HG03460 (cell line): ENCODE data around the gene INTS15.

Source experiments
- ATAC-seq: cut with Tn5 transposase; IDR thresholded peaks from one replicate; pipeline ENCODE4 v1.9.1; 2021; ENCODE audit not compliant: unreplicated experiment

INTS15 gene

DNA sequence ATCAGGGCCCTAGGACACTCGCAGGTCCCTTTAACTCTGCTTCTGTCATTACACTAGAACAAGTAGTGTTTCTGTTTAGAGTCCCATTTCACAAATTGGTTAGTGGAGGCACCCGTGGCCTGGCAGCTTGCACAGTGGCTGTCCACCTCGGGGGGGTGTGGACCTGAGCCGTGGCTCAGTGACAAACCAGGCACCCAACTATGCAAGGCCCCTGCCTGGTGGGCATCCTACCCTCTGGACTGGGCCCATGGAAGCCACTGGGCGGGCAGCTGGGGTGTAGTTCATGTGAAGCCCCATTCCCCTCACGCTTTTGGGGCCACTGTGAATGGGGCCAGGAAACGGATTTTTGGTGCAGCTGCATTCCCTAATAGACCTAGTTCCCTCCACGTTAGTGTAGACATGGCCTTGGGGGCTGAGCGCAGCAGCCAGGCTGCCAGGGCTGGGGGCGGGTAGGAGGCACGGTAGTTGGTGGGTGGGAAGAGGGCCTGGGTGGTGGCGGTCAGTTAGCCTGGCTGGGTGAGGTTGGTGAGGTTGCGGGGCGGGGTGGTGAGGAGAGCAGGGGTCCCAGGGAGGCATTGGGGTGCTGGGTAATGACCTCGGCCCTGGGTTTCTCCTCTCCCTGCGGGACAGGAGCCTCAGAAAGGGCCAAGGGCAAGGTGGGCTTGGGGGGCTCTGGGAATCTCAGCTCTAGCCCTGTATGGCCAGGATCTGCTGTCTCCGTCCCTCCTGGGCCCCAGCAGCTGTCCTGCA, 66.0 kb downstream of the INTS15 start:
- no peak for ATAC-seq

DNA sequence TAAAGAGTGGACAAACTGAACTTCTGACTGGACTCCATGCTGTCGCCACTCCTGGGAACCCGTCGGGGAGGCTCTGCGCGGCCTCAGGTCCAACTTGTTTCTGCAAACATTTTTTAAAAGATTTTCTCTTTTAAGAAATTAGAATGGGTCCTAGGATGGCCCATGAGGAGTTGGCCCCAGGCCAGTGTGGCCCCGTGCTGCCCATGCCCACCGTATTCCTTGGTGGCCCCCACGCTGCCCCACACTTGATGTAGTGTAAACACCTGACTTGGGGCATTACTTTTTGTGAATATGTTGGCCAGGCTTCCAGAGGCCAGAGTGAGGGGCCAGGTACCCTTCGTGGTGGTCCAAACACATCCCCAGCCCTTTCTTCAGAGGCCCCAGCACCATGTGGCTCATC, 66.6 kb downstream of the INTS15 start:
- ATAC-seq, result no peak
